NCI-H82 treated with DMSO at 0.1 percent for 48 hours (cell line): ENCODE data around the gene PAIP2.
"Not testable (repeated sequence)": the region's sequence is repeated elsewhere in the genome, so short reads cannot be mapped to it uniquely, and the experiment has no call there.

Experiments
- DNase-seq: peaks from one replicate; lab custom pipeline; 2025; ENCODE audit not compliant: unreplicated experiment; lab: John Stamatoyannopoulos, UW

PAIP2 gene

DNA sequence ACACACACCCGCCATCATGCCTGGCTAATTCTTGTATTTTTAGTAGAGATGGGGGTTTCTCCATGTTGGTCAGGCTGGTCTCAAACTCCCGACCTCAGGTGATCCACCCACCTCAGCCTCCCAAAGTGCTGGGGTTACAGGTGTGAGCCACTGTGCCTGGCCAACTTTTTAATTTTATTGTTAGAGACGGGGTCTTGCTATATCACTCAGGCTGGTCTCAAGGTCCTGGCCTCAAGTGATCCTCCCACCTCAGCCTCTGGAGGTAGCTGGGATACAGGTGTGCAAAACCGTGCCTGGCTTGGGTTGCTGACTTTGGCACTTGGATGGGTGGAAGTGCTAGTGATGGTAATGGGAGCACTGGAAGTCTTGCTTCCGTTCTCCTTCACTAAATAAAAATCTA is 67.5 kb downstream of the PAIP2 start:
- DNase-seq = not testable (repeated sequence)

DNA sequence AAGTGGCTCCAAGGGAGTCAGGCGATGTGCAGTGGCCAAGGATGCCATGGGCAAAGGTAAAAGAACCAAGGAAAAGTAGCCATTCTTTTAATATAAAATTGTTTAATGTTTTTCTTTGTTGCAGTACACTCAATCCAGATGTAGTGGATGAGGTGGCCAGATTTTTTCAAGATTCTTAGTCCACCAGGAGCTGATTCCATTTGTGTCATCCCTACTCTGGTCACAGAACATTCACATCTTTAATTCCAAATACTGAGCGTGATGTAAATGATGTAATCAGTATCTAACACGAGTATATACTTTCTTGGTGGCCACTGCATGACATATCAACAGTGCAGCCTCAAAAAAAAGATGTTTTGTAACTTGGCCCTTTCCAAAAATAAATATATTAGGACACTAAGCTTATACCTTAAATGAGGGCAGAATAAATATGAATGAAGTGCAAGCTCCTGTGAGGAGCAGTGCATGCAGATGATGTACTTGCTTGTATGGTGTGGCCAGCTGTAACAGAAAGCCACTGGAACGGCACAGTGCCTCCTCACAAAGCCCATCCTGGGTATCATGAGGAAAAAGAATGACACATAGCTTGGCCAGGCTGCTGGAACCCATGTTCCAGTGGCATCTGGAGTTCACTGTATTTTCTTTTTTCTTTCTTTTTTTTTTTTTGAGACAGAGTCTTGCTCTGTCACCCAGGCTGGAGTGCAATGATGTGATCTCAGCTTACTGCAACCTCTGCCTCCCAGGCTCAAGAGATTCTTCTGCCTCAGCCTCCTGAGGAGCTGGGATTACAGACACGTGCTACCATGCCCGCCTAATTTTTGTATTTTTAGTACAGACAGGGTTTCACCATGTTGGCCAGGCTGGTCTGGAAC is 68.7 kb downstream of the PAIP2 start:
- no peak for DNase-seq

DNA sequence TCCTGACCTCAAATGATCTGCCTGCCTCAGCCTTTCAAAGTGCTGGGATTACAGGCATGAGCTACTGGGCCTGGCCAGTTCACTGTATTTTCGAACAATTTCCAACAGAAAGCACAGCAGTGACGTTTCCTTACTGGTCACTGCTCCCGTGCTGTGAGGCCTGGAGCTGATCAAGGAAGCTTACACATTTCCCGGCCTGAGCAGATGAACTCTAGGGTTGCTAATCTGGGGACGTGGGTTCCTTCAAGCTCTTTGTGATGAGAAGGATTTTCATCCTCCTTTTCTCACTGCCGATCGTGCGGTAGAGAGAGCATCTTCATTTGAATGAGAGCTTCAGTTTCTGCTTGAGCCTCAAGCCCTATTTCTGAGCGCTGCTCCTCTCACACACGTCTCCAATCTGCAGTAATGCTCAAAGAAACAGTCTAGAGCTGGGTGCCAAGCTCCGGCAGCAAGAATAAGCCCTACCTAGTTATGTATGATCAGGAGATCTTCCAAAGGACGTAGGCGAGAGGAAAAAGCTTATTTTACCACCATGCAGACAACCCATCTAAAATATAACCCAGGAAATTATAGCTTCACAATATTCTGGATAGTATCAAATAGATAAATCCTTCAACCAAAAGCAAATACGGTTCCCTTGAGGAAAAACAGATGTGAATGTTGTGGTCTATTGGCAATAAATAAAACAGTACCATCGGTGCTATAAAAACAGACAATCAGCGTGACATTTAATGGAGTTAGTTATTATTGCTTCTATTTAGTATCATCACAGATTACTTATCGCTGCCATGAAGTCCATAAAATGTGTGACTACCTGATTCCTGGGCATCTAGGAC is 69.6 kb downstream of the PAIP2 start:
- DNase-seq = no peak

DNA sequence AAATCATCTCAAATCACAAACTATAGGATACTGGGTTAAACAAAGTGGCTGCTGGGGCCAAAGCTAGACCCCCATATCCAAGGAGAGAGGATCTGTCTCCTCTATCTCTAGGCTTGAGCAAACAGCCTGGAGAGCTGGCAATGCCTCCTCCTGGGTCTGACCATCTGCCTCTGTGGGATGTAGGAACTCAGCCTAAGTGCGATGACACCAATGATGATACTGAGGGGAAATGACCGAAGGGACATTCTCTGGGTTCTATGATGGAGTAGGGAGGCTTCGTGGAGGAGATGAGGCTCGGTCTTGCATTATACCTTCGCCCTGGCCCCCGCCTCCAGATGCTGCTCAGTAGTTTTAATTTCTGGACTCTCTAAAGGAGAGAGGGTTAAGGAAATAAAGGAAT is 71.5 kb downstream of the PAIP2 start:
- no peak for DNase-seq

DNA sequence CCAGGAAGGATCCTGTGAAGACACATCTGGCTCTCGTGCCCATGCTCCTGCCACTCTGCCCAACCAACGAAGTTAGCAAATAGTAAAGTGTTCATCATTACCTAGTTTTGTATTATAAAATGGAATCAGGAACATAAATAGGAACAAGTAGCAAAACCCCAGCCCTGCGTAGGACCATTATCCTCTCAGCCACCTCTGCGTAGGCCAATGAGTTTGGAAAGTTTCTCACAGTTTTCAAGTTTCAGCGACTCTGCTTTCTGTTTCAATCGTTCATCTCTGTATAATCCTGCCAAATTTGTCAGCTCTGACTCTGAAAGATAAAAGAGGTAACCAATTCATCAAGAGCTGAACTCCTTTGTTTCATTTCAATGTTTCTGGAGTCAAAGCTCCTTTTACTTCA is 72.3 kb downstream of the PAIP2 start:
- DNase-seq = no peak

DNA sequence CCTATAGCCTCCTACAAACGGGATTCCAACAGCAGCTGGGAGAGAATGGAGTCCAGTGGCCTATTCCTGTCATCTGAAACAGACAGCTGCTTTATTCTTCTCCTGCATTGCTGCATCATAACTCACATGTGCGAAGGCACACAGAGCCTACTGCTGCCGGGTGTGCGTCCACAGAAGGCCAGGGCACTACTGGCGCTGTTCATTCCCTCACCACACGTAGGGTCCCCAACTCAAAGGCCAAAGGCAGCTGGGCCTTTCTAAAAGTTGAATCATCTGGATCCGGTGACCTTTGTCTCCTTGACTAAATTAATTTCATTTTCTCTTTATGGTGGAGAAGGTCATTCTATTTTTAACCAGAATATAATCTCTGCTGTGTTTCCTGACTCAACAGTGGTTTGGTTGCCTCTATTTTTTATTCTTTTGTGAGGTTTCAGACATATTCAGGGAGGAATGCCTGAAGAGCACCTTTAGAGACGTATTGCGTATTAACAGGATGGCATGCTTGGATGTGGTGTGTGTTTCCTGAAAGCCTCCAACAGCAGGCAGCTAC is 73.0 kb downstream of the PAIP2 start:
- no peak for DNase-seq

DNA sequence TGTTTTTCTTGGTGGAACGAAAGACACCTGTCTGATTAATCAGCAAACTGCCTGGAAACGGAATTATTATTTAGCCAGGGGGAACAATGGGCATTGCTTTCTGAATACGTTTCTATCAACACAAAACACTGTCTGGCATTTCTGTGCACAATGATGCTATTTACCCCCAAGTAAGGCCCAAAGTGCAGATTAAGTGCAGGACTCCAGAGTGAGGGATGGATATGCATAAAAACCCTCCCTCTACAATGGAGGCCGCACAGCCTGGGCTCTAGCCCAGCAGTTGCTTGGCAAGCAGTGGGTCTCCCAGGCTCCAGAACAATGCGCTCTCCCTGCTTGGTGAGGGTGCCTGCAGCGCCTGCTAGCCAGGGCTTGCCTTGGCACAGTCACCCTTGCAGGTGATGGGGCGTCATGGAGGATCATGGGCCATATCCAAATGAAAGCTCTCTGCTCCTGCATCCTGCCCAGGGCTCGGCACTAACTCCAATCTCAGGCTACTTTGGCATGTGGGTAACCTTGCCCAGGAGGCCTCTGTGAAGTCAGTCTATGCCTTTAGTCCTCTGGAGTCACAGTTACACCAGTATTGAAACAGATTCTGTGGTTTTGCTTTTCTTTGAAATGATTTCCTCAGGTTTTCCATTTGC is 73.7 kb downstream of the PAIP2 start:
- DNase-seq = no peak

DNA sequence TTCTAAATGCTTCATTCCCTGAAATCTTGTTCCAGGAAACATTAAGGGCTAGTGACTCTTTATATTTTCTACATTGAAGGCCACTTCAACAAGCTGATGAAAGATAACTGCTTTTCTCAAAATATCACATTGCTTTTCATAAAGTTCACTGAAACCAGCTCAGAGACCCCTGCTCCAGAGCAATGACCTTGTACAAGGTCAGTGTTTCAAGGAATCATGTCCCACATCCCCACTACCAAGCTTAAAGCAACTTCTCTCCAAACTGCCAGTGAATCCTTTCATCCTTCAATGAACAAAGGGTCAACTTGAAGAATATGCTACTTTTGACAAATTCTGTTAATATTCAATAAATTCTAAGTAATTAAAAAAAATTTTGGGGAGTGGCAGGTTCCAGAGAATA is 74.2 kb downstream of the PAIP2 start:
- DNase-seq = no peak

DNA sequence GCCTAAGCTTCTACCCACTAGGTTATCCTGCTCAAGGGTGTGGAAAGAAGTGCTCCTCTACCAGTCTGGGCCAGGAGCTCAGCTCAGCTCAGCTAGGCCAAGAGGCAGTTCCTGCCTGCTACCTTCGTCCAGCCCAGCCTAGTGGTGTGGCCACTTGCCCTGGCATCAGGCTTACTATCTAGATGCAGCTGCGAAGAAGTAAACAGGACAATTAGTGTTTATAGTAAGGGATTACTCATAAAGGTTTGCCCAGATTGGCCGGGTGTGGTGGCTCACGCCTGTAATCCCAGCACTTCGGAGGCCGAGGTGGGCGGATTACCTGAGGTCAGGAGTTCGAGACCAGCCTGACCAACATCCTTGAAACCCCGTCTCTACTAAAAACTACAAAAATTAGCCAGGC is 75.0 kb downstream of the PAIP2 start:
- no peak for DNase-seq

DNA sequence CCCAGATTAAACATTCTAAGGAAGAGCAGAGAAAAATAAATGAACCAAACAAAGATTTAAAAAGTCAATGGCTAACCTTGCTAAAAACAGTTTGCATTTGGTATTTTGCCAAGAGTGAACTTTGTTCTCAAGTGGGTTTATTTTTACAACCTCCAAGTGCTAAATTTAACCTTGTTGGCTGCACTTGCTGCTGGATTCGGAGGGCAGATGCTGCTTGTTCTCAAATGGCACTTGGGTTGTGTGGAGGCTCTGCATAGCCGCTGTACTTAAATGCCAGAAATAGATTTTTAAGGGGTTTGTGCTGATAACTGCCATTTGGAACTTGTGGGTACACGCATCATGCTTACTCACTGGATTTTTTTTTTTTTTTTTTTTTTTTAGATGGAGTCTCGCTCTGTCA is 75.6 kb downstream of the PAIP2 start:
- DNase-seq = no peak

DNA sequence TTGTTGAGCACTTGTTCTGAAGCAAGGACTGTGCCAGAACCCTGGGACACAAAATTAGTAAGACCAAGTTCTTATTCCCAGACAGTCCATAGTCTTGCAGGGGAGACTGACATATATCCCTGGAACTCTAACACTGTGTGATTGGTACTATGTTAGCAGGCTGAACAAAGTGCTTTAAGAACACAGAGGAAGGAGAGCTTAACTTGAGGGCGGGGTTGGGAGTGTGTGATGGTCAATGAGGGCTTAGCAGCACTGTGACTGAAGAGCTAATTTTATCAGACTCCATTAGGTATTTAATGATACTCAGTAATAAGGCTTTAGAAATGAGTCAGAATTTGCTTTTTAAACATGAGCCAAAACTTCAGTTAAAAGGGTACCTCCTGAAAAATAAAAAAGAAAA is 77.1 kb downstream of the PAIP2 start:
- DNase-seq = no peak
